Upper lobe of left lung (tissue), 6 donors: ENCODE data around the gene LAMB2. TPM values are rescaled to one million over a fixed set of nuclear protein-coding genes. Genes with fewer than 3 reads are reported as not detected.

Experiments used
- ATAC-seq, 2 donors: fragments of 200-7000 bp; cut with Tn5 transposase; one replicate each; pipeline ENCODE4 v1.9.1; 2022; ENCODE audit warnings: mild to moderate bottlenecking in 2 of 2, moderate library complexity in 2 of 2; ENCODE audit not compliant: low FRiP score in 2 of 2
- DNase-seq, 2 donors: peaks; one replicate each; pipeline ENCODE4 v3.0.0-alpha.2; 2019 to 2020
- H3K27ac ChIP-seq, 4 donors: fragments of 200-600 bp; sonication (generic); one replicate each; pipeline ENCODE4 v1.5.1; 2016 to 2019
- H3K27me3 ChIP-seq, 4 donors: fragments of 200-600 bp; sonication (generic); one replicate each; pipeline ENCODE4 v1.5.1; 2017 to 2019
- H3K36me3 ChIP-seq, 4 donors: fragments of 200-600 bp; sonication (generic); one replicate each; pipeline ENCODE4 v1.5.1; 2016 to 2019
- H3K4me1 ChIP-seq, 4 donors: fragments of 200-600 bp; sonication (generic); one replicate each; pipeline ENCODE4 v1.5.1; 2018 to 2019
- H3K4me3 ChIP-seq, 4 donors: fragments of 200-600 bp; sonication (generic); one replicate each; pipeline ENCODE4 v1.5.1; 2017 to 2019; ENCODE audit warnings: mild to moderate bottlenecking in 2 of 4, moderate library complexity in 1 of 4
- H3K9me3 ChIP-seq, 4 donors: fragments of 200-600 bp; sonication (generic); one replicate each; pipeline ENCODE4 v1.5.1; 2018 to 2019
- CTCF ChIP-seq, 6 experiments: fragments of 450-650 bp in 4 of 6; fragments of 200-600 bp in 2 of 6; sonication (generic) in 2 of 6; IDR thresholded peaks; one replicate each; pipeline ENCODE4 v1.5.1; 2016 to 2019; ENCODE audit warnings: antibody characterized with exemption in 6 of 6
- EP300 ChIP-seq, 4 donors: sonication (generic); formaldehyde crosslinking; IDR thresholded peaks; one replicate each; pipeline ENCODE4 v1.5.1; 2017; ENCODE audit warnings: antibody characterized with exemption in 4 of 4, control low read depth in 2 of 4
- POLR2A ChIP-seq, 4 donors: fragments of 450-650 bp; IDR thresholded peaks; one replicate each; pipeline ENCODE4 v1.5.1; 2016 to 2017; ENCODE audit warnings: antibody characterized with exemption in 4 of 4, mild to moderate bottlenecking in 2 of 4
- POLR2AphosphoS5 ChIP-seq, 2 donors: sonication (generic); formaldehyde crosslinking; IDR thresholded peaks; one replicate each; pipeline ENCODE4 v1.5.1; 2017; ENCODE audit warnings: antibody characterized with exemption in 2 of 2
- WGBS, 2 donors: methylation state at CpG; one replicate each; pipeline ENCODE4 v1.1.5; 2017 to 2018; 5-methylcytosine and 5-hydroxymethylcytosine counted together
- total RNA-seq, 6 donors: library from RNA; depleted of rRNA in 4 of 6; stranded (reverse); fragments of >200 nt in 4 of 6; gene quantifications; one replicate each; pipeline versions ENCODE4 v1.1.0 to v1.2.1, GENCODE V29; 2016 to 2021
- donor health status: DM: no; HTN: no; CAD: no; lungs with moderate emphysema.
- donor health status: DM: no; HTN: yes; CAD: no; lungs with severe emphysema.

Gene LAMB2
- total RNA-seq, 6 donors from 2014 or later: 349 to 904 (median 555) TPM

GRCh38 chr3:49121132-49121736 lies 11.6 kb downstream of the LAMB2 start:
- peak overlapping the region in 3 of 4 donors; percentile 80 to 99 (median 97) for H3K4me3 ChIP-seq

DNA sequence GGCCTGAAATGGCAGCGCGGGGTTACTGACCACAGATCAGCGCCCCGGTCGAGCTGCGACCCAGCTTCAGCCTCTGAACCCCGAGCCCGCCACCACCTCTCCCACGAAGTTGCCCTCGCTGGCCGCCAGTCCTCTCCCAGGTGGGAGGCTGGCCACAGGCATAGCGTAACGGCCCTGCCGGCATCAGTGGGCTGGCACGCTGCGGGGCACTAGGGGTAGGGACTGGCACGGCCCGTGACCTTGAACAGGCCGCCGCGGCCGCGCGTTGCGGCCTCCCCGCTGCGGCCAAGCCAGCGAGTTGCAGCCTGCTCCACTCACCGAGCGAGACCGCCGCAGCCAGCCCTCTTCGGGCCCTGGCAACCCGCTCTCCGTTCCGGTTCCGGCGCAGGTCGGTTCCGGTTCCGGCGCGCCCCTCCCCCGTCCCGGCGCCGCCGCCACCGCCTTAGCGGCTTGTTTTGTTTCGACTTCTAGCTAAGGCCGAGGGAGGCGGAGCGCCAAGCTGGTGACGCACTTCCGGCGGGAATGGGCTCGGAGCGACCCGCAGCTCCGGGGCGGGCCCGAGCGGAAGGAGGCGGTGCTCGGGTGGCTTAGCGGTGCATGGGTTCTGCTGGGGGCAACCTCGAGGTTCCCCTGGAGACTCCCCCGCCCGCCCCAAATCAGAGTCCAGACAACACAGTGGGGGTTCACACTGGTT lies 12.3 kb downstream of the LAMB2 start, which contains the start of gene USP19:
TSS of gene USP19 (minus strand) at position 386 of the 694 bp plus-strand sequence. CDS start 1,678 bp downstream, outside the sequence.
- peak; percentile 97 to 100 for DNase-seq
- peak; percentile 92 to 96 for TF ChIP-seq POLR2AphosphoS5 (IDR thresholded peaks at IDR 0.05)
- peak in 1 of 4 donors; percentile 48 for TF ChIP-seq EP300 (IDR thresholded peaks at IDR 0.05)
- TF ChIP-seq POLR2A (IDR thresholded peaks at IDR 0.05): peak; percentile 49 to 93 (median 72)
- peak in 3 of 6 experiments; percentile 26 to 53 (median 50) for TF ChIP-seq CTCF (IDR thresholded peaks at IDR 0.05)
- H3K9me3 ChIP-seq: no peaks in the 10 kb centered on the region
- H3K4me1 ChIP-seq: peaks cover 15 to 25% (median 19%) of the 10 kb centered on the region in 4 donors
- peaks cover 48 to 80% (median 74%) of the 10 kb centered on the region in 4 donors for H3K36me3 ChIP-seq
- H3K27ac ChIP-seq: peak within 1 kb of the TSS; percentile 89 to 99 (median 96)
- 1 to 2% methylated on average over 10 to 39 of the region's 70 CpGs for WGBS, 2 donors
- no peaks in the 10 kb centered on the region for H3K27me3 ChIP-seq
- H3K4me3 ChIP-seq: peak within 1 kb of the TSS; percentile 58 to 99 (median 88)
- ATAC-seq: peak; percentile 88 to 96

More at GRCh38 chr3:49121132-49121736, 11.6 kb downstream of the LAMB2 start:
- ATAC-seq (no peak), DNase-seq (no peak)
- peaks cover 41 to 80% (median 74%) of the 10 kb centered on the region in 4 donors for H3K36me3 ChIP-seq
- peaks cover 15 to 25% (median 19%) of the 10 kb centered on the region in 4 donors for H3K4me1 ChIP-seq
- WGBS, 2 donors: 81 to 87% methylated on average over 13 to 16 of the region's 17 CpGs
- H3K9me3 ChIP-seq: no peaks in the 10 kb centered on the region
- peak overlapping the region; percentile 89 to 99 (median 96) for H3K27ac ChIP-seq
- TF ChIP-seq EP300 (IDR thresholded peaks at IDR 0.05): no peak
- TF ChIP-seq POLR2AphosphoS5 (IDR thresholded peaks at IDR 0.05): no peak
- no peak for TF ChIP-seq CTCF (IDR thresholded peaks at IDR 0.05)
- no peak for TF ChIP-seq POLR2A (IDR thresholded peaks at IDR 0.05)
- no peaks in the 10 kb centered on the region for H3K27me3 ChIP-seq

DNA sequence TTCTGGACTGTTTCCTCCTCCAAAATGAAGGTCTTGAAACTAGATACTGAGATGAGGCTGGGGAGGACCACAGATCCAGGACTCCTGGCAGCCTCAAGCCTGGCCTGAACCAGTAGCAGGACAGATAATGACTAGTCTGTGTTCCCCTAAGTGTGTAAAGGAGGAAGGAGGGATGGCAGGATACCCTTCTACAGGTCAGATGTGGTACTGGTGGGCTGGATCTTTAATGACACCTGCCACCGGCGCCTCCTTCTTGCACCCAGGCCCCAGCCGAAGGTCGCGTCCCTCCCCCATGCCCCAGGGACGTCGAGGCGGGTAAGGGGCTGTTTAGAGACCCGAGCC lies 12.8 kb downstream of the LAMB2 start:
- H3K27ac ChIP-seq: peak overlapping the region; percentile 89 to 99 (median 96)
- no peaks in the 10 kb centered on the region for H3K27me3 ChIP-seq
- peaks cover 15 to 25% (median 19%) of the 10 kb centered on the region in 4 donors for H3K4me1 ChIP-seq
- H3K9me3 ChIP-seq: no peaks in the 10 kb centered on the region
- peak overlapping the region; percentile 58 to 99 (median 88) for H3K4me3 ChIP-seq
- 0% methylated on average over 9 of the region's 9 CpGs; no CpG with 5 or more reads in 1 of the 2 donors for WGBS, 2 donors
- ATAC-seq: no peak
- no peak for TF ChIP-seq CTCF (IDR thresholded peaks at IDR 0.05)
- no peak for TF ChIP-seq EP300 (IDR thresholded peaks at IDR 0.05)
- TF ChIP-seq POLR2AphosphoS5 (IDR thresholded peaks at IDR 0.05): no peak
- TF ChIP-seq POLR2A (IDR thresholded peaks at IDR 0.05): no peak
- H3K36me3 ChIP-seq: peaks cover 50 to 80% (median 74%) of the 10 kb centered on the region in 4 donors
- no peak for DNase-seq

DNA sequence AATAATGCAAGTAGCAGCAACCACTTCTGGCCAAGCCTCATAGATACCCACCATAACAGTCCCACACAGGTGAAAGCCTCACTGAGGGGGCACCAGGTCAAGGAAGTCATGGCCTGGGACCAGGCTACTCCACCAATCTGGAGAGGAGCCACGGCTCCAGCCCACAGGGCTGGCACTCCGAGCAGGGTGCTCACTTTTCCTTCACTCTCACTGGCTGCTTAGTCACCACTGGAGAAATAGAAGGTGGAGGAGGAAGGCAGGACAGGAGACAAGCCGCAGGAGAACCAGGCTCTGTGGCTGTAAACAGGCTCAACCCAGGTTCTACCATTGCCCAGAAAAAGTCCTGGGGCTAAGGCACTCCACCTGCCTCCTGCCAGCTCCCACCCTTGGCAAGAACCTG lies 13.4 kb downstream of the LAMB2 start:
- 61 to 86% methylated on average over 2 to 3 of the region's 3 CpGs for WGBS, 2 donors
- no peak for ATAC-seq

More for the DNA sequence above, 13.4 kb downstream of the LAMB2 start:
- H3K9me3 ChIP-seq: no peaks in the 10 kb centered on the region
- no peak for TF ChIP-seq EP300 (IDR thresholded peaks at IDR 0.05)
- TF ChIP-seq CTCF (IDR thresholded peaks at IDR 0.05): no peak
- no peak for TF ChIP-seq POLR2AphosphoS5 (IDR thresholded peaks at IDR 0.05)
- no peak for TF ChIP-seq POLR2A (IDR thresholded peaks at IDR 0.05)
- H3K27me3 ChIP-seq: no peaks in the 10 kb centered on the region
- peaks cover 52 to 80% (median 74%) of the 10 kb centered on the region in 4 donors for H3K36me3 ChIP-seq
- peak overlapping the region; percentile 89 to 99 (median 96) for H3K27ac ChIP-seq
- no peak for DNase-seq
- peaks cover 15 to 25% (median 19%) of the 10 kb centered on the region in 4 donors for H3K4me1 ChIP-seq
- H3K4me3 ChIP-seq: peak overlapping the region in 3 of 4 donors; percentile 80 to 99 (median 97)
